Measurements from ENCODE around the gene SYCE1. TPM values are rescaled to one million over a fixed set of nuclear protein-coding genes. Genes with fewer than 3 reads are reported as not detected.
"Not testable (repeated sequence)": the region's sequence is repeated elsewhere in the genome, so short reads cannot be mapped to it uniquely, and the experiment has no call there.

SYCE1 gene
- total and polyA plus RNA-seq, 2 donors (not counting 1 experiment from before 2014, with no cell fraction given) = 0.42 TPM; not detected in 1

DNA sequence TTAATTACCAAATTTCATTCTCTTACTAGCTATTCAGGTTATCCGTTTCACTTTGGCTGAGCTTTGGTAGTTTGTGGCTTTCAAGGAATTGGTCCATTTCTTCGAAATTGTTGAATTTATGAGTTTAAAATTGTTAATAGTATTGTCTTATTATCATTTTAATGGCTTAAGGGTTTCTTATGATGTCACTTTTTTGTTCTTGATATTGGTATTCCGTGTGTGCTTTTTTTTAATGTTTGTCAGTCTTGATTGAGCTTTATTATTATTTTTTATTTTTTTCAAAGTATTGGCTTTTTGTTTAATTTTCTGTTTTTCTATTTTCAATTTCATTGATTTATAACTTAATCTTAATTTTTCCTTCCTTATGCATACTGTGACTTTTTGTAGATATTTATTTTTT is 35.3 kb upstream of the SYCE1 start:
- Histone ChIP-seq H3K27me3 (replicated peaks in 1 of 4; ENCODE audit: control extremely low read depth in 1 of 4, control insufficient read depth in 3 of 4, insufficient read depth in 4 of 4, low read length in 3 of 4) (peaks cover 0 to 19% (median 9%) of the 10 kb centered on the region in 4 experiments), H3K36me3 (replicated peaks in 1 of 2; ENCODE audit: control extremely low read depth in 1 of 2, control insufficient read depth in 1 of 2, extremely low read depth in 1 of 2, insufficient read depth in 2 of 2, low read length in 1 of 2) (no peaks in the 10 kb centered on the region), H3K9me3 (ENCODE audit: control extremely low read depth in 1 of 3, control insufficient read depth in 2 of 3, insufficient read depth in 1 of 3, low read length in 2 of 3) (no peaks in the 10 kb centered on the region), H2AFZ (ENCODE audit: insufficient read depth, low read depth, low read length, poor library complexity, severe bottlenecking) (no peak overlapping the region), H3K9ac (ENCODE audit: low read length) (no peak overlapping the region), H4K20me1 (ENCODE audit: control insufficient read depth, insufficient read depth, low read length, poor library complexity, severe bottlenecking) (no peaks in the 10 kb centered on the region), H3K4me2 (replicated peaks; ENCODE audit: low read depth, low read length, poor library complexity, severe bottlenecking) (no peak overlapping the region), H3K4me1 (ENCODE audit: control insufficient read depth in 2 of 2, insufficient read depth in 2 of 2, low read length in 2 of 2) (no peaks in the 10 kb centered on the region), H3K79me2 (ENCODE audit: control insufficient read depth, insufficient read depth, low read length) (no peaks in the 10 kb centered on the region), H3K4me3 (ENCODE audit: control extremely low read depth in 1 of 5, extremely low read depth in 1 of 5, insufficient read depth in 1 of 5, low read depth in 2 of 5, low read length in 4 of 5) (no peak overlapping the region), H3K27ac (ENCODE audit: low read length in 2 of 2) (no peak overlapping the region)
- no peak overlapping the region for H3K4me3 Mint-ChIP-seq
- no peaks in the 10 kb centered on the region for H3K9me3 Mint-ChIP-seq (ENCODE audit: insufficient read depth)
- H3K4me1 Mint-ChIP-seq = no peaks in the 10 kb centered on the region
- no peak for DNase-seq
- ChIA-PET POLR2A (no interaction called here), CTCF (no interaction called here)
- ATAC-seq (ENCODE audit: low read depth) = no peak
- TF ChIP-seq, protein P1, sequence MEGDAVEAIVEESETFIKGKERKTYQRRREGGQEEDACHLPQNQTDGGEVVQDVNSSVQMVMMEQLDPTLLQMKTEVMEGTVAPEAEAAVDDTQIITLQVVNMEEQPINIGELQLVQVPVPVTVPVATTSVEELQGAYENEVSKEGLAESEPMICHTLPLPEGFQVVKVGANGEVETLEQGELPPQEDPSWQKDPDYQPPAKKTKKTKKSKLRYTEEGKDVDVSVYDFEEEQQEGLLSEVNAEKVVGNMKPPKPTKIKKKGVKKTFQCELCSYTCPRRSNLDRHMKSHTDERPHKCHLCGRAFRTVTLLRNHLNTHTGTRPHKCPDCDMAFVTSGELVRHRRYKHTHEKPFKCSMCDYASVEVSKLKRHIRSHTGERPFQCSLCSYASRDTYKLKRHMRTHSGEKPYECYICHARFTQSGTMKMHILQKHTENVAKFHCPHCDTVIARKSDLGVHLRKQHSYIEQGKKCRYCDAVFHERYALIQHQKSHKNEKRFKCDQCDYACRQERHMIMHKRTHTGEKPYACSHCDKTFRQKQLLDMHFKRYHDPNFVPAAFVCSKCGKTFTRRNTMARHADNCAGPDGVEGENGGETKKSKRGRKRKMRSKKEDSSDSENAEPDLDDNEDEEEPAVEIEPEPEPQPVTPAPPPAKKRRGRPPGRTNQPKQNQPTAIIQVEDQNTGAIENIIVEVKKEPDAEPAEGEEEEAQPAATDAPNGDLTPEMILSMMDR (IDR thresholded peaks at IDR 0.05) = no peak
- TF ChIP-seq EZH2 (IDR thresholded peaks at IDR 0.05; ENCODE audit: borderline replicate concordance, insufficient read depth, low read depth, low read length, poor library complexity, severe bottlenecking) = no peak
- H3K27me3 Mint-ChIP-seq = peaks cover 81% of the 10 kb centered on the region
- WGBS (ENCODE audit: insufficient coverage) = no CpG with 5 or more reads among the region's 3 CpGs
- intact Hi-C loops (cut with micrococcal nuclease) = no loop called here
- no peak overlapping the region for H3K27ac Mint-ChIP-seq

GRCh38 chr10:133599869-133600268 is 34.5 kb upstream of the SYCE1 start:
- H3K4me3 Mint-ChIP-seq; H3K27ac ChIP-seq (ENCODE audit: low read length in 2 of 2); CTCF ChIA-PET; intact Hi-C loops (cut with micrococcal nuclease); POLR2A ChIA-PET; H3K4me1 Mint-ChIP-seq; DNase-seq; H3K9me3 Mint-ChIP-seq (ENCODE audit: insufficient read depth); H3K4me1 ChIP-seq (ENCODE audit: control insufficient read depth in 2 of 2, insufficient read depth in 2 of 2, low read length in 2 of 2); H3K4me2 ChIP-seq (replicated peaks; ENCODE audit: low read depth, low read length, poor library complexity, severe bottlenecking); H2AFZ ChIP-seq (ENCODE audit: insufficient read depth, low read depth, low read length, poor library complexity, severe bottlenecking); H3K4me3 ChIP-seq (ENCODE audit: control extremely low read depth in 1 of 5, extremely low read depth in 1 of 5, insufficient read depth in 1 of 5, low read depth in 2 of 5, low read length in 4 of 5); H3K79me2 ChIP-seq (ENCODE audit: control insufficient read depth, insufficient read depth, low read length); H3K9me3 ChIP-seq (ENCODE audit: control extremely low read depth in 1 of 3, control insufficient read depth in 2 of 3, insufficient read depth in 1 of 3, low read length in 2 of 3); H3K27ac Mint-ChIP-seq; H4K20me1 ChIP-seq (ENCODE audit: control insufficient read depth, insufficient read depth, low read length, poor library complexity, severe bottlenecking); H3K9ac ChIP-seq (ENCODE audit: low read length); ATAC-seq (ENCODE audit: low read depth); H3K36me3 ChIP-seq (replicated peaks in 1 of 2; ENCODE audit: control extremely low read depth in 1 of 2, control insufficient read depth in 1 of 2, extremely low read depth in 1 of 2, insufficient read depth in 2 of 2, low read length in 1 of 2): not testable (repeated sequence)
- peaks cover 80% of the 10 kb centered on the region for H3K27me3 Mint-ChIP-seq
- peaks cover 0 to 19% (median 7%) of the 10 kb centered on the region in 4 experiments for H3K27me3 ChIP-seq (replicated peaks in 1 of 4; ENCODE audit: control extremely low read depth in 1 of 4, control insufficient read depth in 3 of 4, insufficient read depth in 4 of 4, low read length in 3 of 4)
- WGBS (ENCODE audit: insufficient coverage) = 30% methylated on average over 2 of the region's 8 CpGs

Measured in B cell (primary cell).